ENCODE data around the gene PRKN.

DNA sequence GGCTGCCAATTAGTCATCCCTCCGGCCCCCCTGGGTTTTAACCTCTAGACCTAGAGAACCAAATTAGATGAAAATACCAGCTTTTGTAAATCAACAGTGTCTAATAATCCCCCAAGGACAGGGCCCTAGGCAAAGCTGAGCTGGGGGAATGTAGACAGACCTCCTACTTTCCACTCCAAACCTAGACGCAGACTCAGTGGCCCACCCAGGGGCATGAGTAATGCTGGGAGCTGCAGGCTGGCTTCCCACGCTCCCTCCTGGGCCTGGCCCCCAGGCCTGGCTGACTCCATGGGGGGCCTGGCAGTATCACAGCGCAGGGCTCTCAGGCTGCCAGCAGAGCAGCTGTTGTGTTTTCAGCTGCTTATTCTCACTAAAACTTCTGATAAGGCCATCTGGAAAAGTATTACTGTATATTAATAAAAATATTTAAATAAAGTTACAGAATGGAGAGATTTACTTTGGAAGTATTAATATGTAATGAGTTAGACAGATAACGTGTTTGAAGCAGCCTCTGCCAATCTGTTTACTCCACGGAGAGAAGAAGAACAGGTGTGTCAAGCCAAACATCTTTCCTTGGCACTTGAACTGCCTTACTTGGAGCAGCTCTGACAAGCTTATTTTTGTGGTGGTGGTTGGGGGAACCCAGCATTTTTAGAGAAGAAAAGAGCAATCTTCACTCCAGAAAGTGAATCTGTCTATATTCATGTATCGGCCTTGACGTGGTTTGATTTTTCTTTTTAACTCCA is 1309.7 kb downstream of the PRKN start:
- no peak for TF ChIP-seq SP1 (IDR thresholded peaks at IDR 0.05)
- TF ChIP-seq FOXM1 (IDR thresholded peaks at IDR 0.05; ENCODE audit: borderline replicate concordance) = no peak
- TF ChIP-seq SUZ12 (IDR thresholded peaks at IDR 0.05) = no peak
- no peak for TF ChIP-seq ELF4 (IDR thresholded peaks at IDR 0.05)
- no peak for TF ChIP-seq BHLHE40 (IDR thresholded peaks at IDR 0.05; ENCODE audit: borderline replicate concordance)
- no peak for TF ChIP-seq HDGF (IDR thresholded peaks at IDR 0.05; ENCODE audit: borderline replicate concordance)
- TF ChIP-seq FOXA1 (IDR thresholded peaks at IDR 0.05) = no peak
- TF ChIP-seq CTBP1 (IDR thresholded peaks at IDR 0.05; ENCODE audit: borderline replicate concordance) = no peak
- no peak for TF ChIP-seq NFRKB (IDR thresholded peaks at IDR 0.05)
- TF ChIP-seq FOXK2 (IDR thresholded peaks at IDR 0.05) = no peak
- no peak for TF ChIP-seq ARNT (IDR thresholded peaks at IDR 0.05)

All from HEK293T (cell line).